GM12874 (cell line): ENCODE measurements around the gene RIOK3.

Source experiments
- CTCF ChIP-seq: IDR thresholded peaks from 2 replicates; pipeline ENCODE4 v1.5.1; 2011; ENCODE audit warnings: low read depth, mild to moderate bottlenecking, control low read depth, low read length, moderate library complexity; ENCODE audit not compliant: insufficient read depth

The RIOK3 gene

GRCh38 chr18:23501626-23502025 lies 48.5 kb downstream of the RIOK3 start:
- no peak for TF ChIP-seq CTCF

GRCh38 chr18:23502516-23503037 lies 49.5 kb downstream of the RIOK3 start:
- TF ChIP-seq CTCF = no peak

- no peak for TF ChIP-seq CTCF
These were observed 50.2 kb downstream of the RIOK3 start, which contains the start of gene RMC1 for GRCh38 chr18:23503038-23503962. Gene RMC1, plus strand, starts transcription at chr18:23503511. Its CDS starts 108 bp downstream, at chr18:23503619.

- no peak for TF ChIP-seq CTCF
These were observed 50.9 kb downstream of the RIOK3 start for GRCh38 chr18:23503963-23504344.

- no peak for TF ChIP-seq CTCF
These were observed 51.6 kb downstream of the RIOK3 start for GRCh38 chr18:23504720-23505119.

- no peak for TF ChIP-seq CTCF
These were observed 53.3 kb downstream of the RIOK3 start for GRCh38 chr18:23506393-23506792.

- no peak for TF ChIP-seq CTCF
These were observed 59.6 kb downstream of the RIOK3 start for GRCh38 chr18:23512641-23513040.
